Inflammatory macrophage treated with lipopolysaccharide for 1 hour (primary cell): ENCODE results near the gene NPSR1.

Experiments
- DNase-seq, 2 donors: peaks; one replicate each; pipeline ENCODE4 v3.0.0-alpha.2; 2020 to 2022

Gene NPSR1

GRCh38 chr7:34723338-34723737 lies 65.3 kb downstream of the NPSR1 start:
- DNase-seq = no peak

- DNase-seq = no peak
Observed at GRCh38 chr7:34723866-34724490, 66.0 kb downstream of the NPSR1 start.

- DNase-seq = no peak
Observed at GRCh38 chr7:34726221-34726620, 68.2 kb downstream of the NPSR1 start.

- DNase-seq = no peak
Observed at GRCh38 chr7:34727464-34727995, 69.5 kb downstream of the NPSR1 start.

GRCh38 chr7:34728156-34728555 lies 70.1 kb downstream of the NPSR1 start:
- no peak for DNase-seq

GRCh38 chr7:34734771-34735170 lies 76.8 kb downstream of the NPSR1 start:
- no peak for DNase-seq

GRCh38 chr7:34735526-34735925 lies 77.5 kb downstream of the NPSR1 start:
- DNase-seq = no peak

GRCh38 chr7:34739651-34740300 lies 81.8 kb downstream of the NPSR1 start:
- no peak for DNase-seq

GRCh38 chr7:34740840-34741239 lies 82.8 kb downstream of the NPSR1 start:
- DNase-seq = no peak

- DNase-seq = no peak
Observed at GRCh38 chr7:34747176-34747781, 89.3 kb downstream of the NPSR1 start.

GRCh38 chr7:34747867-34748727 lies 90.1 kb downstream of the NPSR1 start:
- DNase-seq = no peak

- no peak for DNase-seq
Observed at GRCh38 chr7:34748728-34749089, 90.7 kb downstream of the NPSR1 start.

GRCh38 chr7:34749446-34749845 lies 91.4 kb downstream of the NPSR1 start:
- no peak for DNase-seq

- no peak for DNase-seq
Observed at GRCh38 chr7:34750209-34750608, 92.2 kb downstream of the NPSR1 start.

- DNase-seq = no peak
Observed at GRCh38 chr7:34750636-34751035, 92.6 kb downstream of the NPSR1 start.

- DNase-seq = no peak
Observed at GRCh38 chr7:34751725-34752643, 94.0 kb downstream of the NPSR1 start.

- no peak for DNase-seq
Observed at GRCh38 chr7:34752929-34753328, 94.9 kb downstream of the NPSR1 start.

- DNase-seq = no peak
Observed at GRCh38 chr7:34755008-34755407, 97.0 kb downstream of the NPSR1 start.

GRCh38 chr7:34756025-34756437 lies 98.0 kb downstream of the NPSR1 start:
- DNase-seq = no peak

GRCh38 chr7:34756691-34757090 lies 98.7 kb downstream of the NPSR1 start:
- DNase-seq = no peak

- DNase-seq = no peak
Observed at GRCh38 chr7:34757570-34758110, 99.6 kb downstream of the NPSR1 start.

- DNase-seq = no peak
Observed at GRCh38 chr7:34758111-34758601, 100.1 kb downstream of the NPSR1 start.
